HG02981 (cell line): ENCODE measurements around the gene TPSB2.

Experiments used
- ATAC-seq: cut with Tn5 transposase; IDR thresholded peaks from one replicate; pipeline ENCODE4 v1.9.1; 2021; ENCODE audit warnings: mild to moderate bottlenecking, moderate library complexity; ENCODE audit not compliant: unreplicated experiment

Gene TPSB2

DNA sequence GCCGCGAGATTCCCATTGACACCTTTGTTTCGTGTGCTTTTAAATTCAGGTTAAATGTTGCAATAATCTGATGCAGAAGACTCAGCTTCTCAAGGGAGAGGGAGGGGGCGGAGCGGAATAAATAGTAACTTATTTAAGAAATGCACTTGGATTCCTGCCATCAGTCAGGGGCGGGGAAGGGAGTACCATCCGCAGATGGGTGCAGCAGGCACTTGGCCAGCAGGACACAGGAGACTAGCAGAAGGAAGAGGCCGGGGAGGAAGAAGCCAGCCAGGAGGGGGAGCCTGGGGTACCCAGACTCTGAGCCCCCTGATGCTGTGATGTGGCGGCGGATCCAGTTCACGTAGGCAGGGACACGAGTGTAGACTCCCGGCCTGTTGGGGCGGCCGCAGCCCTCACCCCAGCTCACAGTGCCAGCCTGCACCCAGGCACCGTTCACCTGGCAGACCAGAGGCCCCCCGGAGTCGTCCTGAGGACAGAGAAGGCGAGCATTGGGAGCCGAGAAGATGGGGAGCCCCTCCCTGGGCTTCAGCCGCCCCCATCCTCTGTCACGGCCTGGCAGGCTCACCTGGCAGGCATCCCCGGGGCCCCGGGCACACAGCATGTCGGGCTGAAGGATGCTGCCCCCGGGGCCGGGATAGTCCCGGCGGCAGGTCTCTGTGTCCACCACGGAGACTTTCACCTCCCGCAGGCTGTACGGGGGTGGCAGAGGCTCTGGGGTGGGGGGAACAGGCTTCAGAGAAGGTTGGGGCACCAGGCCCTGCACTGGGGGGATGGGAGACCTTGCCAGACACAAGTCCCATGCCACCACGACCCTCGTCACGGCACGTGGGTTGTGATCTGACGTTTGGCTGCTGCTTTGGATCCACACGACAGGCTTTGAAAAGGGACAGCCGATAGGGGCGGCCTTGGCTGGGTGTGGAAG, 8.1 kb downstream of the TPSB2 start:
- ATAC-seq: no peak

DNA sequence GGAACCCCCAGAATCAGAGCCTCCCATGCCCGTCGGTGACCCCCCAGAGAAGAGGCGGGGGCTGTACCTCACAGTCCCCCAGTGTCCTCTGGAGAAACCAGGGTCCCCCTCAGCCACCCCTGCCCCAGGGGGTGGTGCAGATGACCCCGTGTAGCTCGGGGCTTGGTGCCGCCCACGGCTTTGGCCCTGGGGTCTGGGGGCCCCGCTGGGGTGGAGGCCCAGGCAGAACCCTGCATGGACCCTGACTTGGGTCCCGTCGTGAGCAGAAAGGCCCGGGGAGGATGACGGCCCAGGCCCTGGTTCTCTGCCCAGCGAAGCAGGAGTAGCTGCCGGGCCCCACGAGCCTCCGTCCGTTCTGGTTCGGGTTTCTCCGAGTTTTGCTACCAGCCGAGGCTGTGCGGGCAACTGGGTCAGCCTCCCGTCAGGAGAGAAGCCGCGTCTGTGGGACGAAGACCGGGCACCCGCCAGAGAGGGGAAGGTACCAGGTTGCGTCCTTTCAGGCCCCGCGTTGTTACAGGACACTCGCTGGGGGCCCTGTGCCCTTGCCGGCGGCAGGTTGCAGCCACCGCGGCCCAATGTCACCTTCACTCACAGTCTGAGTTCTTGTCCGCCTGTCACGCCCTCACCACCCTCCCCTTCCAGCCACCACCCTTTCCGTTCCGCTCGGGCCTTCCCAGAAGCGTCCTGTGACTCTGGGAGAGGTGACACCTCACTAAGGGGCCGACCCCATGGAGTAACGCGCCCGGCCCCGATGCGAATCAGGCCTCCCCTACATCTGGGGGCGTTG, 8.9 kb downstream of the TPSB2 start:
- ATAC-seq: no peak

DNA sequence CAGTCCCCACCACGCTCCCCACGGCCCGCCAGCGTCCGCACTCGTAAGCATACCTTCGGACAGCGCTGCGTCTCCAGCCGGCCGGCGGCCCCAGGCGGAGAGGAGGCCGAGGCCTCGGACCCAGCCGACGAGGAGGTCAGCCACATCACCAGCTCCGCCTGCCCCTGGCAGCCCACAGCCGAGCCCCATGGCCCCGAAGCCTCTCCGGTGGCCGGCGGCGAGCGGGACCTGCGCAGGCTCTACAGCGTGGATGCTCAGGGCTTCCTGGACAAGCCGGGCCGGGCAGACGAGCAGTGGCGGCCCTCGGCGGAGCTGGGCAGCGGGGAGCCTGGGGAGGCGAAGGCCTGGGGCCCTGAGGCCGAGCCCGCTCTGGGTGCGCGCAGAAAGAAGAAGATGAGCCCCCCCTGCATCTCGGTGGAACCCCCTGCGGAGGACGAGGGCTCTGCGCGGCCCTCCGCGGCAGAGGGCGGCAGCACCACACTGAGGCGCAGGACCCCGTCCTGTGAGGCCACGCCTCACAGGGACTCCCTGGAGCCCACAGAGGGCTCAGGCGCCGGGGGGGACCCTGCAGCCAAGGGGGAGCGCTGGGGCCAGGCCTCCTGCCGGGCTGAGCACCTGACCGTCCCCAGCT, 9.8 kb downstream of the TPSB2 start:
- ATAC-seq: no peak

DNA sequence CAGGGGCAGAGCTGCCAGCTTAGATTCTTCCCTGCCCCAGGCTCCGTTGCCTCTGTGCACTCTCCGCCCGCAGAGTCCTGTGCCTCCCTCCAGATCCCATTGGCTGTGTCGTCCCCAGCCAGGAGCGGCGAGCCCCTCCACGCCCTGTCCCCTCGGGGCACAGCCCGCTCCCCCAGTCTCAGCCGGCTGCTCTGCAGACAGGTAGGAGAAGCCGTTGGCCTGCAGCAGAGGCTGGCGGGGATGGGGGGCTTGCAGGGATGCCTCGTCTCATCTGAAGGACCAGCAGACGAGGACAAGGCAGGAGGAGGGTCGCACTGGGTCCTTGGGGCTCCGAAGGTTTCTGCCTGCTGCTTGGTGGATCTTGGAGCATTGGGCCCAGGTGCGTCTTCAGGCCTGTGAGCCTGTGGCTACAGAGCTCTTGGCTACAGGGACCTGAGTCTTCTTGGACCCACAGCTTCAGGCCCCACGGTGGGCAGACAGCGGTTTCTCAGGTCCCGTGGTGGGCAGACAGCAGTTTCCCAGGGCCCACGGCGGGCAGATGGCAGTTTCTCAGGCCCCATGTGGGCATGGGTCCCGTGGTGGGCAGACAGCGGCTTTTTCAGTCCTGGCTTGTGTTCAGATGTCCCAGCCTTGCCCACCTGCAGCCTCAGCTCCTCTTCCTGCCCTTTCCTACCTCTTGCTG, 10.9 kb downstream of the TPSB2 start:
- no peak for ATAC-seq

DNA sequence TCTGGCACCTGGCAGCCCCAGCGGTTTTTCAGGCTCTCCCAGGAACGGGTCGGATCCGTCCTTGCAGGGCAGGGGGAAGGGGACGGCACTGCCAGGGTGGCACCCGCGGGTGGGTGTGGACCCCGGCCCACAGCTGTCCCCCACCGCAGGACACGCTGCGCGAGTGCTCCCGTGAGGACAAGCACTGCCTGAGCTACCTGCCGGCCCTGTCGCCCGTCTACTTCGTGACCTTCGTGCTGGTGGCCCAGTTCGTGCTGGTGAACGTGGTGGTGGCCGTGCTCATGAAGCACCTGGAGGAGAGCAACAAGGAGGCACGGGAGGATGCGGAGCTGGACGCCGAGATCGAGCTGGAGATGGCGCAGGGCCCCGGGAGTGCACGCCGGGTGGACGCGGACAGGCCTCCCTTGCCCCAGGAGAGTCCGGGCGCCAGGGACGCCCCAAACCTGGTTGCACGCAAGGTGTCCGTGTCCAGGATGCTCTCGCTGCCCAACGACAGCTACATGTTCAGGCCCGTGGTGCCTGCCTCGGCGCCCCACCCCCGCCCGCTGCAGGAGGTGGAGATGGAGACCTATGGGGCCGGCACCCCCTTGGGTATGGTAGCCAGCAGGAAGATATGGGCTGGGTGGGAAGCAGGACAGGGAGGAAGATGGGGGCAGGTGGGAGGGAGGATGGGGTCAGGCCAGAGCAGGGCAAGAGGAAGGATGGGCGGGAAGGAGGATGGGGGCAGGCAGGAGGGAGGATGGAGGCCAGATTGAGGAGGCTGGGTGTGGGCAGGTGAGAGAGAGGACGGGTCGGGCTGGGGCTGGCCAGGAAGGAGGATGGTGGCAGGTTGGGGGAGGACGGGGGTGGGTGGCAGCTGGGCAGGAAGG, 11.7 kb downstream of the TPSB2 start:
- no peak for ATAC-seq

DNA sequence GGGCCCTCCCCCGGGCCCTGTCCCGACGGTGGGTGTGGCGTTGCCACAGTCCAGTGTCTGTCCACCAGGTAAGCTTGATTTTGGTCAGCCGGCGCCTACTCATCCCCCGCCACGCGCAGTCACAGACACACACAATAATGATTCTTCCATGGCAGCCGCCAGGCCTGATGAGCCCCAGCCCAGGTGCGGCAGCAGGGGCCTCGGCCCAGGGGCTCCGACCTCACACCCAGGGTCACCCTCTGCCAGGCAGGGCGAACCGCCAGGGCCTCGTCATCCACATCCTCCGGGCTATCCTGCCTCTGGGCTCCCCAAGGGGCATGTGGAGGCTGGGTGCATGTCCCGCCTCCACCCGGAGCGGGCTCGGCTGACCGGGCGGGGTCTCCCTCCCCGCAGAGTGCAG, 12.5 kb downstream of the TPSB2 start:
- ATAC-seq: no peak

DNA sequence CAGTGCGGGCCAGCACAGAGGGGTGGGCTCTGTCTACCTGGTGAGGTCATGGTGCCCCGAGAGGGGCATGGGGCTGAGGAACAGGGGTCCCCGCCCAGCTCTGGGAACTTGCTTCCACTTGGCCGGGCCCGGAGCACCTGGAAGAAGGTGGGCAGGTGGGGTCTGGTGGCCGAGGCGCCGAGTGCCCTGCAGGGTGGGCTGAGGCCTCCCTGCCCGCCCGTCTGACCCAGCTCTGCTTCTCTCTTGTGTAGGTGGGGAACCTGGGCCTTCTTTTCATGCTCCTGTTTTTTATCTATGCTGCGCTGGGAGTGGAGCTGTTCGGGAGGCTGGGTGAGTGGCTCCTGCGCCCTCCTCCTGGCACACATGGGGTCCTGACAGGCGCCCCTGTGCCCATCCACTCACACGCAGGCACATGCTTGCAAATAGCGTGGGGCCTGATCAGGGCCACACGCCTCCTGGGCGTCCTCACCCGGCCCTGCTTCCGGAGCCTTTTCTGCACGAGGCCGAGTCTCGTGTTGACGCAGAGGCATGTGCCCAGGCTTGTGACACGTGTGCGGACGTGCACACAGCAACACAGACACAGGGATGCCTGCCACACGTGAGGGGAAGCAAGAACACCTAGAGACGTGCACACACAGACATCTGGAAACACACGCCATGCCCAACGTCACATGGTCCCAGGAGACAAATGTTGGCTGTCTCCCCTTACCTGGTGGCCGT, 13.1 kb downstream of the TPSB2 start:
- ATAC-seq: no peak

DNA sequence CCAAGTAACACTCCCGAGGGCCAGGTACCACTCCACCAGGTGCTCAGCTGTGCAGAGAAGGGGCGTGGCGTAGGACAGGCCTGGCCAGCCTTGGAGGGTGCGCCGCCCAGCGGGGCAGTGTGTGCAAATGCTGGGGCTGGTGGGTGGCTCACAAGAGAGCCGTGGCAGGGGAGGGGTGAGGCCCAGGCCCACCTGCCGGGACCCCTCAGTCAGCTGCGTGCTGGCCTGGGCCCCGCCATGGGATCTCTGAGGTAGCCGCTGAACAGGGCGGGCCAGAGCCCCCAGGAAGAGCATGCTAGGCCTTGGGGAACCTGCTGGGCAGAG, 13.7 kb downstream of the TPSB2 start:
- no peak for ATAC-seq

DNA sequence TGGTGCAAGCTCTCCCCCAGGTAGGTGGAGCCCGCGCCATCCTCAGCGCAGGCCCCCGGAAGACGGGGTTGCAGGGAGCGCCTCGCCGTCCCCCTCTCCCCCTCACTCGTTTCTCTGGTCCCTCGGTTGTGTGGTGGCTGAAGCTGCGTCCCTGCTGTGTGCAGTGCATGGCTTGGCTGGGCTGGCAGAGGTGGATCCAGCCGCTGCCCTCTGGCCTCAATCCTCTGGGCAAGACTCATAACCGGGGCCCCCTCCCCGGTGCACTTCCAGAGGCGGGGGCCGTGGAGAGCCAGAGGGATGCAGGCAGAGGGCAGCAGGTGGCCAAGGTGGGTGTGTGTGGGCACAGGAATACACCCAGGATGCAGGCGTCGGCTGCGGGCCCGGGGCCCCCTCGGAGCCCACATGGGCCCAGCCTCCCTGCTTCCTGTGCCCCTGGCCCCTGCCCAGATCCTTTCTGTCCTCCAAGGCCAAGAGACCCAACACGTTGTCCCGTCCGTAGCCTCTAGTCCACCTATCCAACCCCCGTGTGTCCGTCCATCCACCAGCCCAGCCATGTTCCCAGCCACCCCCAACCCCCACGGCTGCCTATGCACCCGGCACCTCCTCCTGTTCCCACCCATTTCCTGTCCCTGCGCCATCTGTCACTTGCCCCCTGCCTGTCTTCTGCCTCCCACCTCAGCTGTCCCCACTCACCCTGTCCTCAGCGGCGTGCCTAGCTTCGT, 14.2 kb downstream of the TPSB2 start:
- no peak for ATAC-seq

DNA sequence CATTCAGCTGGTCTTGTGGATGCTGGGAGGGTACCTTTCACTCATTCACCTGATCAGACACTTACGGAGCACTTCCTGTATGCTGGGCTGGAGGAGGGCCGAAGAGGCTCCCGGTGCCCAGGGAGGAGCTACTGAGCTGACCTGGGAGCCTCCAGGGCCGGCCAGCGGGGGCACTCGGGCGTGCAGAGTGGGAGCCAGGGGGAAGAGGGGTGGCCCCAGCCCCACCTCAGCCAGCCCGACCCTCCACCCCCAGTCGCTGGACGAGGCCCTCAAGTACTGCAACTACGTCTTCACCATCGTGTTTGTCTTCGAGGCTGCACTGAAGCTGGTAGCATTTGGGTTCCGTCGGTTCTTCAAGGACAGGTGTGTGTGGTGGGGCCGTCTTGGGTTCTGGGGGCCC, 15.3 kb downstream of the TPSB2 start:
- ATAC-seq: no peak

DNA sequence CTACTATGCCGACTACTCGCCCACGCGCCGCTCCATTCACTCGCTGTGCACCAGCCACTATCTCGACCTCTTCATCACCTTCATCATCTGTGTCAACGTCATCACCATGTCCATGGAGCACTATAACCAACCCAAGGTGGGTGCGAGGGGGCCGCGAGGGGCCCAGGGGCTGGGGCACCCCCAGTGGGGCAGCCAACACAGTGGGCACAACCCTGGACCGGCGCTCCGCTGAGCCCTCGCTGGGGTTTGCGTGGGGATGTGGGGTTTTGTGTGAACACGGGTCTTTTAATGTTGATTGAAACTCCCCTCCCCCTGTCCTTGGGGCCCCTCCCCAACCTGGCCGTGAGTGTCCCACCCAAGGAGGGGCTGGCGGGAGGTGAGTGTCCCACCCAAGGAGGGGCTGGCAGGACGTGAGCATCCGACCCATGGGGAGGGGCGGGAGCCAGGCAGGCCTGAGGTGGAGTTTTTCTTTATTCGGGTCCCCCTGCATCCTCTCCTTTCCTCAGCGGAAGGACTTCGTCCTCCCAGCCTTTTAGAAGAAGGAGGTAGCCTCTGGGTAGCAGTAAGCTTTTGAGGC, 16.1 kb downstream of the TPSB2 start:
- ATAC-seq: no peak

DNA sequence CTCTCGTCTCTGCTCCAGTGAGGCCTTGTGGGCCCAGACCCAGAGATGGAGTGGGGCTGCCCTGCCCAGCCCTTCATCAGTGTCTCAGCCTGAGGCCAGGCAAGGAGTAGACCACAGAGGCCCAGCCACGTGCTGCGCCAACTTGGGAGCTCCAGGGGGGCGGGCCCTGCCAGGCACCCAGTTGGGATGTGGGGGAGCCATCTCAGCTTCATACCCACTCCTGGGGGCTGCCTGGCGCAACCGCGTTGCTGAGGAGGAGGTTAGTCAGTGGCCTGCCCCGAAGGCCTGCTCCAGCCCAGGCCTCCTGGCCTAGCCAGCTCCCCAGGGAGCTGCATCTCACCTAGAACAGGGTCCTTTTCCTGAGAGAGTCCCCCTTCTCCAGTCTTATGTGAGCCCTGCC, 16.8 kb downstream of the TPSB2 start:
- ATAC-seq: no peak

DNA sequence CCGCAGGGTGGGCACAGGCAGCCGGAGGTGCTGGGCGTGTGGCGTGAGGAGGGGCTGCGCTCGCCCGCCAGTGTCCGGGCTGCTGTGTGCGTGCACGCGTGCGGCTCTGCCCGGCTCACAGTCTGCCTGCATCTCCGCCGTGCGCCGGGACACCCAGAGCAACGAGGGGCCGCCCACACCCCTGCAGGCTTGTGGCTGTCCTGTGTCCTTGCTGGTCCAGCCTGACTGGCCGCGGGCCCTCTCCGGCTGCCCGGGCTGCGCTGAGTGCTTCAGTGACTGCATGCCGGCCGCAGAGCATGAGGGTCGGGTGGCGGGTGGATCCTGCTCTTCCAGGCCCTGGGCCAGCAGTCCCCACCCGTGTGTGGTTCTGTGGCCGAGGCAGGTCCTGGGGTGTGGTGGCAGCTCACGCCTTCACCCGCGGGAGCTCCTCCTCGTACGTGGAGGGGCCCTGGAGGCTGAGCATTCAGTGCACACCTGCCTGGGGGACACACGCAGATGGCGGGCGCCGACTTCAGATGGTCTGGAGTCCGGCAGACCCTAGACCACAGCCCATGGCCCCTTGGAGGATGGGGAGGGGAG, 17.3 kb downstream of the TPSB2 start:
- ATAC-seq: no peak

DNA sequence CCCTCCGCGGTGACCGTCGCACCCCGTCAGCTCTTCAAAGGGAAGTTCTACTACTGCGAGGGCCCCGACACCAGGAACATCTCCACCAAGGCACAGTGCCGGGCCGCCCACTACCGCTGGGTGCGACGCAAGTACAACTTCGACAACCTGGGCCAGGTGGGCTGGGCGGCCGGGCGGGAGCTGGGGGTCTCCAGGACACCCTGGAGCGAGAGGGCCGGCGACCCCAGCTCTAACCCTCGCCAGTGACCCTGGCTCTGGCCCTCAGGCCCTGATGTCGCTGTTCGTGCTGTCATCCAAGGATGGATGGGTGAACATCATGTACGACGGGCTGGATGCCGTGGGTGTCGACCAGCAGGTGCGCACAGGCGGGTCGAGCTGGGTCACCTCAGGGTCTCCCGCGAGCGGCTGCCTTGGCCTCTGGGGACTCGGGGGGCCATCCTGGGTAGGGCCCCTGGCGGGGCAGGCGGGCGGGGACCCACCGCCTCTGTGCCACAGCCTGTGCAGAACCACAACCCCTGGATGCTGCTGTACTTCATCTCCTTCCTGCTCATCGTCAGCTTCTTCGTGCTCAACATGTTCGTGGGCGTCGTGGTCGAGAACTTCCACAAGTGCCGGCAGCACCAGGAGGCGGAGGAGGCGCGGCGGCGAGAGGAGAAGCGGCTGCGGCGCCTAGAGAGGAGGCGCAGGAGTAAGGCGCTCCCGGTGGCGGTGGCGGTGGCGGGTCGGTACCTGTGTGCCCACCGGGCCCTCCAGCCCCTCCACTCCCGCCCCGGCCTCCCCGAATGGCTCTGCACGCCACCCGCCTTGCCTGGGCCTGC, 18.3 kb downstream of the TPSB2 start:
- ATAC-seq: no peak

DNA sequence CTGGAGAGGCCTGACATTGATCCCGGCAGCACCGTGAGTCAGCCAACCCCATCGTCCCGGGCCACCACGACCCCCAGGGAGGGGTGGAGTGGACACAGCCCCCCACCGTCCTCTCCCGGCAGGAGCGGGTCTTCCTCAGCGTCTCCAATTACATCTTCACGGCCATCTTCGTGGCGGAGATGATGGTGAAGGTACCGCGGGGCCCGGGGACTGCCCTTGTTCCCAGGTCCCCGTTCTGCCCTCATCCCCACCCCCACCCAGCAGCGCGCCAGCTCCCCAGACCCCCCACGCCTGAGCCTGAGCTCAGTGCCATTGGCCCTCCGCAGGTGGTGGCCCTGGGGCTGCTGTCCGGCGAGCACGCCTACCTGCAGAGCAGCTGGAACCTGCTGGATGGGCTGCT, 19.5 kb downstream of the TPSB2 start:
- no peak for ATAC-seq

DNA sequence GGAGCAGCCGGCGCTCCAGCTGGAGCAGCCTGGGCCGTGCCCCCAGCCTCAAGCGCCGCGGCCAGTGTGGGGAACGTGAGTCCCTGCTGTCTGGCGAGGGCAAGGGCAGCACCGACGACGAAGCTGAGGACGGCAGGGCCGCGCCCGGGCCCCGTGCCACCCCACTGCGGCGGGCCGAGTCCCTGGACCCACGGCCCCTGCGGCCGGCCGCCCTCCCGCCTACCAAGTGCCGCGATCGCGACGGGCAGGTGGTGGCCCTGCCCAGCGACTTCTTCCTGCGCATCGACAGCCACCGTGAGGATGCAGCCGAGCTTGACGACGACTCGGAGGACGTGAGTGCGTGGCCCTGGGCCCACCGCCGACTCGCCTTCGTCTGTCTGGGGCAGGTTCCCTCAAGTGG, 20.9 kb downstream of the TPSB2 start:
- no peak for ATAC-seq

DNA sequence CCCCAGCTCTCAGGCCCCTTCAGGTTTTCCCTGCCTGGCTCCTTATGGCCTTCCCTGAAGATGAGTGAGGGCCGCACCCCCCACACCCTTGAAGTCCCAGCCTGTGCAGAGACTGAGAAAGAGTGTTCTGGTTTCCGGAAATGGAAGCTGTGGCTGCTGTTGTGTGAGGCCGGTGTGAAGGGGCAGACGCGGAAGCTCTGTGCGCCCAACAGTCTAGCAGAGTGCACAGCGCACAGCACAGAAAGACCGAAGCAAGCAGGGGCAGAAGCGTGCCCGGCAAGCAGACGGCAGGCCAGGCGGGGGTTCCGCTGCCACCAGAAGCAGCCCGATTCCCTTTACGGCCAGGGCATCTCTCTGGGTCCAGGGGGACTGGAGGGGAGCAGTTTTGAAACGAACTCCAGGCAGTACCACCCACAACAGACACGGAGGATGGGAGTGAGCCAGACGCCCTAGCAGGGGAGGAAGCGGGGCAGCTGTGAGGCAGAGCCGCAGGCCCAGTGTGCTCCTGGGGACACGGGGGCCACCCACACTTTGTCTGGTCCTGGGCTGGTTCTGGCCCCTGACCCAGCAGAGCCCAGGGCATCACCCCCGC, 21.6 kb downstream of the TPSB2 start:
- ATAC-seq: no peak
